RPMI8226 (cell line): ENCODE results near the gene ANKRD13D.
"Not testable (repeated sequence)": the region's sequence is repeated elsewhere in the genome, so short reads cannot be mapped to it uniquely, and the experiment has no call there.

ENCODE experiments used
- DNase-seq: peaks from one replicate; pipeline ENCODE4 v3.0.0-alpha.2; 2015

ANKRD13D gene

GRCh38 chr11:67307545-67308001, 18.5 kb downstream of the ANKRD13D start:
- no peak for DNase-seq

DNA sequence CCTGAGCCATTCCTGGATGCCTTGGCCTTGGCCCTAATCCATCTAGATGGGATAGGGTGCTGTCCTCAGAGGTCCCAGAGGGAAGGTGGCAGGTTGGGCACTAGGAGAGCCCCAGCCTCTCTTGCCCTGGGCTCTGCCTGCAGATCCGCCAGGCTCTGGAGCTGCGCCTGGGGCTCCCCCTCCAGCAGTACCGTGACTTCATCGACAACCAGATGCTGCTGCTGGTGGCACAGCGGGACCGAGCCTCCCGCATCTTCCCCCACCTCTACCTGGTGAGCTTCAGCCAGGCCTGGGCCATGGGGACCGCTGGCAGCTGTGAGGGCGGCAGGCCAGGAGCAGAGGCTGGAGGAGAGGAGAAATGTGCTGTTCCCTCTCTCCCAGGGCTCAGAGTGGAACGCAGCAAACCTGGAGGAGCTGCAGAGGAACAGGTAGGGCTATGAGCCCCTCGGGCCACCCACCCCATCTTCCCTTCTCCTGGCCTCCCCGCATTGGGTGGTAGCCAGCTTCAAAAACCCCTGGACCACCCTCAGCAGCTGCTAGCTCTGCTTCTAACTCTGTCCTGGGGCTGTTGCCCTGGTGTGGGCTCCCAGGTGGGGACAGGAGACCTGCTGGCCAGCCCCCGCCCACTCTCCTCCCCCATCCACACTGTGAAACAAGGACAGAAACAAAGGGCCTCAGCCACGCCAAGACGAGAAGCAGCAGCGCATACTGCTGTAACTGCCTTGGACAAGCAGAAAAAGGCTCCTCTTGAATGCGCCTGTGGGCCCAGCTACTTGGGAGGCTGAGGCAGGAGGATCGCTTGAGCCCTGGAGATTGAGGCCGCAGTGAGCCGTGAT, 19.1 kb downstream of the ANKRD13D start:
- DNase-seq: no peak

DNA sequence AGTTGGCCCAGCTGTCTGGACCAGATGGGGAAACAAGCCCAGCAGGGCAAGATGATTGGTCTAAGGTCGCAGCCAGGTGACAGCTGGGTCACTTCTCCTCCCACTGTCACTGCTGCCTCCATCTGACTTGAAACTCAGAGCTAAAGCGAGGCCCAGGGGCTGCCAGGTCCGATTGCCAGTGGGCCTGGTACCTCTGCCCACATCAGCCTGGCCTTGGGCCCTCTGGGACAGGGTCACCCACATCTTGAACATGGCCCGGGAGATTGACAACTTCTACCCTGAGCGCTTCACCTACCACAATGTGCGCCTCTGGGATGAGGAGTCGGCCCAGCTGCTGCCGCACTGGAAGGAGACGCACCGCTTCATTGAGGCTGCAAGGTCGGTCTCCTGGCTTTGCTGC, 20.1 kb downstream of the ANKRD13D start:
- no peak for DNase-seq

GRCh38 chr11:67309661-67310061, 20.6 kb downstream of the ANKRD13D start:
- no peak for DNase-seq

GRCh38 chr11:67310246-67311050, 21.3 kb downstream of the ANKRD13D start:
- DNase-seq: no peak

- no peak for DNase-seq
These were observed 22.0 kb downstream of the ANKRD13D start for GRCh38 chr11:67311051-67311555.

GRCh38 chr11:67311556-67312082, 22.5 kb downstream of the ANKRD13D start:
- DNase-seq: no peak

GRCh38 chr11:67312187-67313021, 23.3 kb downstream of the ANKRD13D start:
- DNase-seq: no peak

DNA sequence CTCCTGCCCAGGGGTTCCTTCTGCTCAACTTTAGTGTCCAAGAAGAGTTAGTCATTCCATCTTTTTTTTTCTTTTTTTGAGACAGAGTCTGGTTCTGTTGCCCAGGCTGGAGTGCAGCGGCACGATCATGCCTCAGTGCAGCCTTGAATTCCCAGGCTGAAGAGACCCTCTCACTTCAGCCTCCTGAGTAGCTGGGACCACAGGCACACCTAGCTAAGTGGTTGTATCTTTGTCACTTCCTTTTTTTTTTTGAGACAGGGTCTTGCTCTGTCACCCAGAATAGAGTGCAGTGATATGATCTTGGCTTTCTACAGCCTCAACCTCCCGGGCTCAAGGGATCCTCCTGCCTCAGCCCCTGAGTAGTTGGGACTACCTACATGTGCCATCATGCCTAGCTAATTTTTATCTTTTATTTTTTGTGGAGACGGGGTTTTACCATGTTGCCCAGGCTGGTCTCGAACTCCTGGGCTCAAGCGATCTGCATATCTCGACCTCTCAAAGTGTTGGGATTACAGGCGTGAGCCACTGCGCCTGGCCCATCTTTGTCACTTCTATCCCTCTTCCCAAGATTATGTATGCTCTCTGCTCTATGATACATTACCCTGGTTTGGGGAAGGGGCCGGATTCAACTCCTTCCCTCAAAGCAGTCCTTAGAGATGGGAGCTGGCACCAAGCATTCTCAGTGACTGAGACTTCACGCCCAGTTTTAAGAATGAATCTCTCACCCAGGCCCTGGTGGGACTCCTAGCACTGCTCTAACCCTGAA, 24.2 kb downstream of the ANKRD13D start:
- DNase-seq: no peak

GRCh38 chr11:67314218-67314617, 25.1 kb downstream of the ANKRD13D start:
- DNase-seq: no peak

DNA sequence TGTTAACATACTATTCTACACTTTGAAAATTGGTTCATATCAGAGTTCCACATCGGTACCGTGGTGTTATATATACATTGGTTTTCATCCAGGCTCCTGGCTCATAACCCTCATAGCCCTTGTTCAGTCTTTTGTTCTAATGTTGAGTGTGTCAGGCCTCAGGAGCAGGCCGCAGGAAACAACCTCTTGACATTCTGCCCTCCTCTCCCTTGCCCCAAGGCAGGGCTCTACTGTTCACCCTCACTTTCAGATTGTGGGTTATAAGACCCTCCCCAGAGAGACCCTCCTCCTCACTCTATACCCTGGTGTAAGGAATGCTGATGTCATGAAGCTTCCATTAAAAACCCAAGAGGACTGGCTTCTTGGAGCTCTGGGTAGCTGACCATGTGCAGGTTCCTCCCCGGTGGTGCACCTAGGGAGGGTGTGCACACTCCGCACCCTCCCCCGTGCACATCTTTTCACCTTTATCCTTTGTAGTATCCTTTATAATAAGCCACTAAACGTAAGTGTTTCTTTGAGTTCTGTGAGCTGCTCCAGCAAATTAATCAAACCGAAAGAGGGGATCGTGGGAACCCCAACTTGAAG, 26.3 kb downstream of the ANKRD13D start:
- no peak for DNase-seq

DNA sequence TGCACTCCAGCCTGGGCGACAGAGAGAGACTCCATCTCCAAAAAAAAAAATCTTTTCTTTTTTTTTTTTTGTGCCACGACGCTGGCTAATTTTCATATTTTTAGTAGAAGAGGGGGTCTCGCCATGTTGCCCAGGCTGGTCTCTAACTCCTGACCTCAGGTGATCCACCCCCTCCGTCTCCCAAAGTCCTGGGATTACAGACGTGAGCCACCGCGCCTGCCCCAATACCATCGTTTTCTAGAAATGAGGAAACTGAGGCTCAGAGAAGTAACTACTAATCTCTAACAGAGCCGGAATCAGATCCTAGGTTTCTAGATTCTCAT, 27.7 kb downstream of the ANKRD13D start:
- no peak for DNase-seq

DNA sequence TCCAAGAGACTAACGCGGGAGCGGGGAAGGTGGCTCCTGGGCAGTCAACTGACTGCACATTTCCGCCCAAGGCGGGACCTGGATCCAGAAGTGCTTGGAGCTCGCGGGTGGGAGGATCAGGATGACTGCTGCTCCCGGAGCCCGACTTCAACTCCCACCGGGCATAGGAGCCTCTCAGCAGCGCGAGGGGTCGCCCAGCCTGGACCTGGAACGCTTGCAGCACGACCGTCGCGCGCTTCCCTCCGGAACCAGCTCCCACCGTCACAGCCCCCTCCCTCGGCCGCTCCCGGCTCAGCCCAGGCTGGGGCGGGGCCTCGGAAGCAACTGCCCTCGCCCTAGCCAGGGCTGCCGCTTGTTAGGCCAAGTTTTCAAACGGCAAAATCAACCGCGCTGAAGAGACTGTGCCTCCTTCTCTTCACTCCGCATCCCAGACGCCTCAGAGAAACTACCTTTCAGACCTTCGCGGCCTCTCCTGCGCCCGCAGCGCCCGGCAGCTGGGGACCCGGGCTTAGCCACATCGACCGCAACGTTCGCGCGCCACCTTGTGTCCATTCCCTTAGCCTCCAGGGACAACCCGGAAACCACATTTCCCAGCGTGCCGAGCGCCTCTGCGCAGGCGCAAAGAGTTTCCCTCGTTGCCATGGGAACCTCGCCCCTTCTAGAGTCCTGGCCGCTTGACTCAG, 28.2 kb downstream of the ANKRD13D start:
- DNase-seq: peak; percentile 97

GRCh38 chr11:67317888-67318555, 28.9 kb downstream of the ANKRD13D start:
- peak; percentile 28 for DNase-seq

DNA sequence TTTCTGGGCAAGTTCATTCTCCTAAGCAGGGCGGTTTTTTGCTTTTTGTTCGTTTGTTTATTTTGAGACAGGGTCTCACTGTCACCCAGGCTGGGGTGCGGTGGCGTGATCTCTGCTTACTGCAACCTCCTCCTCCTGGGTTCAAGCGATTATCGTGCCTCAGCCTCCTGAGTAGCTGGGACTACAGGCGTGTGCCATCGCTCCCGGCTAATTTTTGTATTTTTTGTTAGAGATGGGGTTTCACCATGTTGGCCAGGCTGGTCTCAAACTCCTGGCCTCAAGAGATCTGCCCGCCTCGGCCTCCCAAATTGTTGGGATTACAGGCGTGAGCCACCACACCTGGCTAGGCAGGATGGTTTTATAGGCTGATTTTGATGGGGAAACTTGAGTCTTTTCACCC, 29.8 kb downstream of the ANKRD13D start:
- not testable (repeated sequence) for DNase-seq

- no peak for DNase-seq
These were observed 30.9 kb downstream of the ANKRD13D start for GRCh38 chr11:67320011-67320410.

GRCh38 chr11:67320691-67321090, 31.6 kb downstream of the ANKRD13D start:
- DNase-seq: no peak

DNA sequence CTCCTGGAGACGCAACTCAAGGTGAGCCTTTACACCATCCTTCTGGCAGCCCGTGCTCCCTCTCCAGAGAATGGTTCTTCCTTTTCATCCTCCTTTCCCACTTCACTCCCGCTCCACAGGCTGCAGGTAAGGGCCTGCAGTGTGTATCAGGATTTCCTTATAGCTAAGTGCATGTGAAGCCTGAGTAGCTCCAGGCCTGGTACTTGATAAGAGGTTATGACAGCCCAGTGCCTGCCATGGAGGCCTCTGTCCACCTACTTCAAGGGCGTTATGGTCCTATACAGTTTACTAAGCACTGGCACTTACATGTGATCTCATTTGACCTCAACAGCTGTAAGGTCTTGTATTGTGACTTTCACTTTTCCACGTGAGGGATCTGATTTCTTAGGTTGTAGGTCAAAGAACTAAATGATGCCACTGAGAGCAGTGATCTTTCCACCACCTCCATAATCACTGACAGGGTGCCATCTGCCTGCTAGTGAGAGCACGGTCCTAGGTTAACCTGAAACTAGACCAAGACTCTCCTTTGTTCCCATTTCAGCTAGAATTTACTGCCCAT, 32.3 kb downstream of the ANKRD13D start:
- no peak for DNase-seq

DNA sequence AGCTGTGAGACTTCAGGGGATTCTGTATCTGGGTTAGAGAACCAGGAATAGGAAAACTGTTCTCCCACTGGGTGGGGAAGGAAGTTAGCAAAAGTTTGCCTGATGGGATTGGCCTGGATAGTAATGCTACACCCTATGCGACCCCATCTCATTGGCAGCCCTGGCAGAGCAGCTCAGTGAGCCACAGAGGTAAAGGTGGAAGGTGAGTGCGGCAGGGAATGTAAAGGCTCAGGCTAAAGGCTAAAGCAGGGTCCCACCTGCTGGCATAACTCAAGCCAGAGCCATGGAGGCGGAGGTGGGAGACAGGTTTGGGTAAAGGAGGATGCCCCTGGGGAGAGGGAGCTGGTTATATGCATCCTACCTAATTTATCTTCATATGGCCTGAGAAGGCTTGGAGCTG, 32.9 kb downstream of the ANKRD13D start:
- no peak for DNase-seq

- DNase-seq: no peak
These were observed 34.4 kb downstream of the ANKRD13D start for GRCh38 chr11:67323526-67323925.
